ENCODE results near the gene GJB4. TPM values are rescaled to one million over a fixed set of nuclear protein-coding genes. Genes with fewer than 3 reads are reported as not detected.

The GJB4 gene
- total RNA-seq, 1 donor from 2014 or later: not detected

GRCh38 chr1:34754964-34755637 lies 4.4 kb upstream of the GJB4 start, which contains the start of gene GJB5:
Gene GJB5, plus strand, starts transcription at chr1:34755047. Its CDS starts 2,284 bp downstream, at chr1:34757331.
- Mint-ChIP-seq H3K36me3 (ENCODE audit: unreplicated experiment) (no peaks in the 10 kb centered on the region), H3K27me3 (ENCODE audit: unreplicated experiment) (no peaks in the 10 kb centered on the region), H3K4me1 (ENCODE audit: unreplicated experiment) (no peaks in the 10 kb centered on the region), H3K27ac (ENCODE audit: unreplicated experiment) (no peak within 1 kb of the TSS), H3K4me3 (ENCODE audit: unreplicated experiment) (no peak within 1 kb of the TSS), H3K9me3 (ENCODE audit: unreplicated experiment) (peaks cover 5% of the 10 kb centered on the region)
- no peak for DNase-seq (ENCODE audit: extremely low spot score, unreplicated experiment)
- TF ChIP-seq, protein P1, sequence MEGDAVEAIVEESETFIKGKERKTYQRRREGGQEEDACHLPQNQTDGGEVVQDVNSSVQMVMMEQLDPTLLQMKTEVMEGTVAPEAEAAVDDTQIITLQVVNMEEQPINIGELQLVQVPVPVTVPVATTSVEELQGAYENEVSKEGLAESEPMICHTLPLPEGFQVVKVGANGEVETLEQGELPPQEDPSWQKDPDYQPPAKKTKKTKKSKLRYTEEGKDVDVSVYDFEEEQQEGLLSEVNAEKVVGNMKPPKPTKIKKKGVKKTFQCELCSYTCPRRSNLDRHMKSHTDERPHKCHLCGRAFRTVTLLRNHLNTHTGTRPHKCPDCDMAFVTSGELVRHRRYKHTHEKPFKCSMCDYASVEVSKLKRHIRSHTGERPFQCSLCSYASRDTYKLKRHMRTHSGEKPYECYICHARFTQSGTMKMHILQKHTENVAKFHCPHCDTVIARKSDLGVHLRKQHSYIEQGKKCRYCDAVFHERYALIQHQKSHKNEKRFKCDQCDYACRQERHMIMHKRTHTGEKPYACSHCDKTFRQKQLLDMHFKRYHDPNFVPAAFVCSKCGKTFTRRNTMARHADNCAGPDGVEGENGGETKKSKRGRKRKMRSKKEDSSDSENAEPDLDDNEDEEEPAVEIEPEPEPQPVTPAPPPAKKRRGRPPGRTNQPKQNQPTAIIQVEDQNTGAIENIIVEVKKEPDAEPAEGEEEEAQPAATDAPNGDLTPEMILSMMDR (IDR thresholded peaks at IDR 0.05): no peak

DNA sequence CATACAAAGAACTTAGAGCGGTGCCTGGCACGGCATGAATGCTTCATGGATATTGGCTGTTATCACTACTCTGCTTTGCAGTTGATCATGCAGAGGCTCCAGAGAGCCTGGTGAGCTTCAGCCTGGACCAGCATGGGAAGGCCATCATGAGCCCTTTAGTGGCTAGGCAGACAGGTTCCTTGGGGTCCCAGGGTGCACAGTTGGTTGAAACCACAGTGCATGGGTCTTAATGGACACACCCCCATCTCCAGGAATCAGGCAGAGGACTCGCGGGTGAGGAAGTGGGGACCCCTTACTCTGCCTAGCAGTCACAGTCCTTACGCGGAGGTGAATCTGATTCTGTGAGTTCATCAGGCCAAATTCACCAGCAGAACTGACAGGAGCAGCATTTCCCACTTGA lies 3.6 kb upstream of the GJB4 start:
- H3K36me3 Mint-ChIP-seq (ENCODE audit: unreplicated experiment): no peaks in the 10 kb centered on the region
- H3K4me1 Mint-ChIP-seq (ENCODE audit: unreplicated experiment): no peaks in the 10 kb centered on the region
- no peak overlapping the region for H3K27ac Mint-ChIP-seq (ENCODE audit: unreplicated experiment)
- H3K4me3 Mint-ChIP-seq (ENCODE audit: unreplicated experiment): no peak overlapping the region
- no peak for DNase-seq (ENCODE audit: extremely low spot score, unreplicated experiment)
- H3K27me3 Mint-ChIP-seq (ENCODE audit: unreplicated experiment): no peaks in the 10 kb centered on the region
- TF ChIP-seq, protein P1 (IDR thresholded peaks at IDR 0.05): no peak
- peaks cover 5% of the 10 kb centered on the region for H3K9me3 Mint-ChIP-seq (ENCODE audit: unreplicated experiment)

GRCh38 chr1:34757386-34757785 lies 2.2 kb upstream of the GJB4 start:
- TF ChIP-seq, protein P1 (IDR thresholded peaks at IDR 0.05): no peak
- no peaks in the 10 kb centered on the region for H3K4me1 Mint-ChIP-seq (ENCODE audit: unreplicated experiment)
- peaks cover 5% of the 10 kb centered on the region for H3K9me3 Mint-ChIP-seq (ENCODE audit: unreplicated experiment)
- no peaks in the 10 kb centered on the region for H3K36me3 Mint-ChIP-seq (ENCODE audit: unreplicated experiment)
- H3K27me3 Mint-ChIP-seq (ENCODE audit: unreplicated experiment): no peaks in the 10 kb centered on the region
- no peak overlapping the region for H3K27ac Mint-ChIP-seq (ENCODE audit: unreplicated experiment)
- H3K4me3 Mint-ChIP-seq (ENCODE audit: unreplicated experiment): no peak overlapping the region
- no peak for DNase-seq (ENCODE audit: extremely low spot score, unreplicated experiment)

GRCh38 chr1:34758751-34759150 lies 789 bp upstream of the GJB4 start:
- H3K4me3 Mint-ChIP-seq (ENCODE audit: unreplicated experiment): no peak overlapping the region
- no peak overlapping the region for H3K27ac Mint-ChIP-seq (ENCODE audit: unreplicated experiment)
- H3K9me3 Mint-ChIP-seq (ENCODE audit: unreplicated experiment): peaks cover under 1% of the 10 kb centered on the region
- no peaks in the 10 kb centered on the region for H3K27me3 Mint-ChIP-seq (ENCODE audit: unreplicated experiment)
- no peaks in the 10 kb centered on the region for H3K36me3 Mint-ChIP-seq (ENCODE audit: unreplicated experiment)
- TF ChIP-seq, protein P1 (IDR thresholded peaks at IDR 0.05): no peak
- H3K4me1 Mint-ChIP-seq (ENCODE audit: unreplicated experiment): no peaks in the 10 kb centered on the region
- DNase-seq (ENCODE audit: extremely low spot score, unreplicated experiment): no peak

- Mint-ChIP-seq H3K27ac (ENCODE audit: unreplicated experiment) (no peak overlapping the region), H3K27me3 (ENCODE audit: unreplicated experiment) (no peaks in the 10 kb centered on the region), H3K9me3 (ENCODE audit: unreplicated experiment) (no peaks in the 10 kb centered on the region), H3K4me1 (ENCODE audit: unreplicated experiment) (no peaks in the 10 kb centered on the region), H3K4me3 (ENCODE audit: unreplicated experiment) (no peak overlapping the region), H3K36me3 (ENCODE audit: unreplicated experiment) (no peaks in the 10 kb centered on the region)
- TF ChIP-seq, protein P1 (IDR thresholded peaks at IDR 0.05): no peak
- DNase-seq (ENCODE audit: extremely low spot score, unreplicated experiment): no peak
Measured at GRCh38 chr1:34761176-34761761, 1.7 kb downstream of the GJB4 start.
